Measurements from ENCODE around the gene APOC1. TPM values are rescaled to one million over a fixed set of nuclear protein-coding genes. Genes with fewer than 3 reads are reported as not detected.

APOC1 gene
- polyA plus RNA-seq, 1 experiment: 3.4 TPM

DNA sequence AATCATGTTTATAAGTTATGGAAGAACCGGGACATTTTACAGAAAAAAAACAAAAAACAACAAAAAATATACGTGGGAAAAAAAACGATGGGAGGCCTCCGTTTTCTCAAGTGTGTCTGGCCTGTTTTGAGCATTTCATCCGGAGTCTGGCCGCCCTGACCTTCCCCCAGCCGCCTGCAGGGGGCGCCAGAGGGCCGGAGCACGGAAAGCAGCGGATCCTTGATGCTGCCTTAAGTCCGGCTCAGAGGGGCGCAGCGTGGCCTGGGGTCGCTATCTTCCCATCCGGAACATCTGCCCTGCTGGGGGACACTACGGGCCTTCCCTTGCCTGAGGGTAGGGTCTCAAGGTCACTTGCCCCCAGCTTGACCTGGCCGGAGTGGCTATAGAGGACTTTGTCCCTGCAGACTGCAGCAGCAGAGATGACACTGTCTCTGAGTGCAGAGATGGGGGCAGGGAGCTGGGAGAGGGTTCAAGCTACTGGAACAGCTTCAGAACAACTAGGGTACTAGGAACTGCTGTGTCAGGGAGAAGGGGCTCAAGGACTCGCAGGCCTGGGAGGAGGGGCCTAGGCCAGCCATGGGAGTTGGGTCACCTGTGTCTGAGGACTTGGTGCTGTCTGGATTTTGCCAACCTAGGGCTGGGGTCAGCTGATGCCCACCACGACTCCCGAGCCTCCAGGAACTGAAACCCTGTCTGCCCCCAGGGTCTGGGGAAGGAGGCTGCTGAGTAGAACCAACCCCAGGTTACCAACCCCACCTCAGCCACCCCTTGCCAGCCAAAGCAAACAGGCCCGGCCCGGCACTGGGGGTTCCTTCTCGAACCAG is 10.6 kb upstream of the APOC1 start:
- TF ChIP-seq, protein P1, sequence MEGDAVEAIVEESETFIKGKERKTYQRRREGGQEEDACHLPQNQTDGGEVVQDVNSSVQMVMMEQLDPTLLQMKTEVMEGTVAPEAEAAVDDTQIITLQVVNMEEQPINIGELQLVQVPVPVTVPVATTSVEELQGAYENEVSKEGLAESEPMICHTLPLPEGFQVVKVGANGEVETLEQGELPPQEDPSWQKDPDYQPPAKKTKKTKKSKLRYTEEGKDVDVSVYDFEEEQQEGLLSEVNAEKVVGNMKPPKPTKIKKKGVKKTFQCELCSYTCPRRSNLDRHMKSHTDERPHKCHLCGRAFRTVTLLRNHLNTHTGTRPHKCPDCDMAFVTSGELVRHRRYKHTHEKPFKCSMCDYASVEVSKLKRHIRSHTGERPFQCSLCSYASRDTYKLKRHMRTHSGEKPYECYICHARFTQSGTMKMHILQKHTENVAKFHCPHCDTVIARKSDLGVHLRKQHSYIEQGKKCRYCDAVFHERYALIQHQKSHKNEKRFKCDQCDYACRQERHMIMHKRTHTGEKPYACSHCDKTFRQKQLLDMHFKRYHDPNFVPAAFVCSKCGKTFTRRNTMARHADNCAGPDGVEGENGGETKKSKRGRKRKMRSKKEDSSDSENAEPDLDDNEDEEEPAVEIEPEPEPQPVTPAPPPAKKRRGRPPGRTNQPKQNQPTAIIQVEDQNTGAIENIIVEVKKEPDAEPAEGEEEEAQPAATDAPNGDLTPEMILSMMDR (IDR thresholded peaks at IDR 0.05; ENCODE audit: low read depth, low read length): peak; percentile 98
- ChIA-PET CTCF (interaction anchor here (0.6 to 4.5 kb wide), 9 partner anchors 8 to 436 kb away, joined by 3 to 101 read pairs (median 4); partner anchors contain the start of genes APOC1 and CLPTM1), POLR2A (interaction anchor here (1.1 kb wide), 1 partner anchor 51 kb away, joined by 3 read pairs; the partner anchor contains the start of gene CLPTM1)
- Histone ChIP-seq H3K4me3 (ENCODE audit: low read depth, low read length) (no peak overlapping the region), H3K27ac (ENCODE audit: low read depth, low read length) (no peak overlapping the region), H3K27me3 (ENCODE audit: control insufficient read depth, insufficient read depth, low read length) (peaks cover 9% of the 10 kb centered on the region), H3K9me3 (ENCODE audit: control insufficient read depth, insufficient read depth, low read length) (no peaks in the 10 kb centered on the region)
- no peak for DNase-seq (ENCODE audit: low read depth, low spot score)

DNA sequence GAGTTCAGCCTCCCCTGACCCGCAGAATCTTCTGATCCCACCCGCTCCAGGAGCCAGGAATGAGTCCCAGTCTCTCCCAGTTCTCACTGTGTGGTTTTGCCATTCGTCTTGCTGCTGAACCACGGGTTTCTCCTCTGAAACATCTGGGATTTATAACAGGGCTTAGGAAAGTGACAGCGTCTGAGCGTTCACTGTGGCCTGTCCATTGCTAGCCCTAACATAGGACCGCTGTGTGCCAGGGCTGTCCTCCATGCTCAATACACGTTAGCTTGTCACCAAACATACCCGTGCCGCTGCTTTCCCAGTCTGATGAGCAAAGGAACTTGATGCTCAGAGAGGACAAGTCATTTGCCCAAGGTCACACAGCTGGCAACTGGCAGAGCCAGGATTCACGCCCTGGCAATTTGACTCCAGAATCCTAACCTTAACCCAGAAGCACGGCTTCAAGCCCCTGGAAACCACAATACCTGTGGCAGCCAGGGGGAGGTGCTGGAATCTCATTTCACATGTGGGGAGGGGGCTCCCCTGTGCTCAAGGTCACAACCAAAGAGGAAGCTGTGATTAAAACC is 9.9 kb upstream of the APOC1 start:
- ChIA-PET CTCF (interaction anchor here (0.6 to 4.5 kb wide), 10 partner anchors 8 to 435 kb away, joined by 3 to 101 read pairs (median 5); partner anchors contain the start of genes APOC1 and CLPTM1), POLR2A (interaction anchor here (1.1 kb wide), 1 partner anchor 50 kb away, joined by 3 read pairs; the partner anchor contains the start of gene CLPTM1)
- Histone ChIP-seq H3K4me3 (ENCODE audit: low read depth, low read length) (no peak overlapping the region), H3K27me3 (ENCODE audit: control insufficient read depth, insufficient read depth, low read length) (peaks cover 9% of the 10 kb centered on the region), H3K27ac (ENCODE audit: low read depth, low read length) (no peak overlapping the region), H3K9me3 (ENCODE audit: control insufficient read depth, insufficient read depth, low read length) (no peaks in the 10 kb centered on the region)
- TF ChIP-seq, protein P1 (IDR thresholded peaks at IDR 0.05; ENCODE audit: low read depth, low read length): peak; percentile 10; the same call in 1 of the 2 replicates
- DNase-seq (ENCODE audit: low read depth, low spot score): no peak

DNA sequence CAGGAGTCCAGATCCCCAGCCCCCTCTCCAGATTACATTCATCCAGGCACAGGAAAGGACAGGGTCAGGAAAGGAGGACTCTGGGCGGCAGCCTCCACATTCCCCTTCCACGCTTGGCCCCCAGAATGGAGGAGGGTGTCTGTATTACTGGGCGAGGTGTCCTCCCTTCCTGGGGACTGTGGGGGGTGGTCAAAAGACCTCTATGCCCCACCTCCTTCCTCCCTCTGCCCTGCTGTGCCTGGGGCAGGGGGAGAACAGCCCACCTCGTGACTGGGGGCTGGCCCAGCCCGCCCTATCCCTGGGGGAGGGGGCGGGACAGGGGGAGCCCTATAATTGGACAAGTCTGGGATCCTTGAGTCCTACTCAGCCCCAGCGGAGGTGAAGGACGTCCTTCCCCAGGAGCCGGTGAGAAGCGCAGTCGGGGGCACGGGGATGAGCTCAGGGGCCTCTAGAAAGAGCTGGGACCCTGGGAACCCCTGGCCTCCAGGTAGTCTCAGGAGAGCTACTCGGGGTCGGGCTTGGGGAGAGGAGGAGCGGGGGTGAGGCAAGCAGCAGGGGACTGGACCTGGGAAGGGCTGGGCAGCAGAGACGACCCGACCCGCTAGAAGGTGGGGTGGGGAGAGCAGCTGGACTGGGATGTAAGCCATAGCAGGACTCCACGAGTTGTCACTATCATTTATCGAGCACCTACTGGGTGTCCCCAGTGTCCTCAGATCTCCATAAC is 8.8 kb upstream of the APOC1 start, which contains the start of gene APOE:
Gene APOE, plus strand, starts transcription at position 360 of the 724 bp plus-strand sequence. CDS start 829 bp downstream, outside the sequence.
- peaks cover 9% of the 10 kb centered on the region for H3K27me3 ChIP-seq (ENCODE audit: control insufficient read depth, insufficient read depth, low read length)
- no peak for DNase-seq (ENCODE audit: low read depth, low spot score)
- H3K4me3 ChIP-seq (ENCODE audit: low read depth, low read length): peak within 1 kb of the TSS; percentile 40
- ChIA-PET POLR2A (interaction anchor here (0.7 to 0.9 kb wide), 2 partner anchors 14 to 96 kb away, joined by 3 read pairs; no protein-coding TSS in a partner anchor), CTCF (interaction anchor here (0.6 to 4.5 kb wide), 10 partner anchors 11 to 242 kb away, joined by 3 to 101 read pairs (median 5); partner anchors contain the start of gene CLPTM1)
- H3K9me3 ChIP-seq (ENCODE audit: control insufficient read depth, insufficient read depth, low read length): no peaks in the 10 kb centered on the region
- no peak within 1 kb of the TSS for H3K27ac ChIP-seq (ENCODE audit: low read depth, low read length)
- TF ChIP-seq, protein P1 (IDR thresholded peaks at IDR 0.05; ENCODE audit: low read depth, low read length): no peak

DNA sequence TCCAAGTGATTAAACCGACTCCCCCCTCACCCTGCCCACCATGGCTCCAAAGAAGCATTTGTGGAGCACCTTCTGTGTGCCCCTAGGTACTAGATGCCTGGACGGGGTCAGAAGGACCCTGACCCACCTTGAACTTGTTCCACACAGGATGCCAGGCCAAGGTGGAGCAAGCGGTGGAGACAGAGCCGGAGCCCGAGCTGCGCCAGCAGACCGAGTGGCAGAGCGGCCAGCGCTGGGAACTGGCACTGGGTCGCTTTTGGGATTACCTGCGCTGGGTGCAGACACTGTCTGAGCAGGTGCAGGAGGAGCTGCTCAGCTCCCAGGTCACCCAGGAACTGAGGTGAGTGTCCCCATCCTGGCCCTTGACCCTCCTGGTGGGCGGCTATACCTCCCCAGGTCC is 6.8 kb upstream of the APOC1 start:
- no peak for DNase-seq (ENCODE audit: low read depth, low spot score)
- H3K4me3 ChIP-seq (ENCODE audit: low read depth, low read length): no peak overlapping the region
- POLR2A ChIA-PET: no interaction called here
- H3K9me3 ChIP-seq (ENCODE audit: control insufficient read depth, insufficient read depth, low read length): no peaks in the 10 kb centered on the region
- CTCF ChIA-PET: interaction anchor here (1.0 kb wide), 1 partner anchor 47 kb away, joined by 4 read pairs; no protein-coding TSS in a partner anchor
- no peak overlapping the region for H3K27ac ChIP-seq (ENCODE audit: low read depth, low read length)
- TF ChIP-seq, protein P1 (IDR thresholded peaks at IDR 0.05; ENCODE audit: low read depth, low read length): no peak
- H3K27me3 ChIP-seq (ENCODE audit: control insufficient read depth, insufficient read depth, low read length): peaks cover 9% of the 10 kb centered on the region

Data from AG04450 (cell line).